Renal cortex interstitium (tissue), 15 donors: ENCODE measurements around the gene ENOX2. TPM values are rescaled to one million over a fixed set of nuclear protein-coding genes. Genes with fewer than 3 reads are reported as not detected.
"Not testable (repeated sequence)": the region's sequence is repeated elsewhere in the genome, so short reads cannot be mapped to it uniquely, and the experiment has no call there.

Source experiments
- DNase-seq, 11 donors: peaks; one replicate each; pipeline ENCODE4 v3.0.0-alpha.2; 2013; ENCODE audit warnings: low read depth in 9 of 11, low spot score in 4 of 11; ENCODE audit errors: extremely low read depth in 1 of 11
- long read RNA-seq, 16 experiments: transcript quantifications; one replicate each; lab custom pipeline, GENCODE V29; 2026
- polyA plus RNA-seq, 3 donors: library from polyadenylated mRNA; unstranded; fragments of 120-200 nt; gene quantifications; one replicate each; pipeline ENCODE4 v1.2.1, GENCODE V29; 2013; ENCODE audit not compliant: insufficient read length in 3 of 3

The ENOX2 gene
- polyA plus RNA-seq: 10 to 100 TPM; 15.8 to 20.1 (median 18.0) TPM
- long read RNA-seq, donor 1: 0 reads
- long read RNA-seq, donor 2, full-length matches to known transcripts: 2 of 2 reads
- long read RNA-seq, donor 2, partial matches to known transcripts: 0 of 2 reads
- long read RNA-seq, donor 2, other reads (novel, unspliced or antisense): 0 of 2 reads
- long read RNA-seq, donor 3: 0 reads
- long read RNA-seq, donor 4: 0 reads
- long read RNA-seq, donor 5, full-length matches to known transcripts: 5 of 5 reads
- long read RNA-seq, donor 5, partial matches to known transcripts: 0 of 5 reads
- long read RNA-seq, donor 5, other reads (novel, unspliced or antisense): 0 of 5 reads
- long read RNA-seq, donor 6, full-length matches to known transcripts: 1 of 1 reads
- long read RNA-seq, donor 6, partial matches to known transcripts: 0 of 1 reads
- long read RNA-seq, donor 6, other reads (novel, unspliced or antisense): 0 of 1 reads
- long read RNA-seq, donor 7, partial matches to known transcripts: 0 of 1 reads
- long read RNA-seq, donor 7, other reads (novel, unspliced or antisense): 0 of 1 reads
- long read RNA-seq, donor 8, partial matches to known transcripts: 12 of 12 reads
- long read RNA-seq, donor 8, other reads (novel, unspliced or antisense): 0 of 12 reads
- long read RNA-seq, donor 9, full-length matches to known transcripts: 2 of 2 reads
- long read RNA-seq, donor 9, partial matches to known transcripts: 0 of 2 reads
- long read RNA-seq, donor 9, other reads (novel, unspliced or antisense): 0 of 2 reads
- long read RNA-seq, donor 10: 0 reads
- long read RNA-seq, donor 11, full-length matches to known transcripts: 2 of 2 reads
- long read RNA-seq, donor 11, partial matches to known transcripts: 0 of 2 reads
- long read RNA-seq, donor 11, other reads (novel, unspliced or antisense): 0 of 2 reads
- long read RNA-seq, donor 12, full-length matches to known transcripts: 1 of 1 reads
- long read RNA-seq, donor 12, partial matches to known transcripts: 0 of 1 reads
- long read RNA-seq, donor 12, other reads (novel, unspliced or antisense): 0 of 1 reads
- long read RNA-seq, donor 13, partial matches to known transcripts: 7 of 8 reads
- long read RNA-seq, donor 13, other reads (novel, unspliced or antisense): 0 of 8 reads
- long read RNA-seq, donor 14, full-length matches to known transcripts: 2 of 2 reads
- long read RNA-seq, donor 14, partial matches to known transcripts: 0 of 2 reads
- long read RNA-seq, donor 14, other reads (novel, unspliced or antisense): 0 of 2 reads
- long read RNA-seq, donor 15, full-length matches to known transcripts: 1 of 1 reads
- long read RNA-seq, donor 15, partial matches to known transcripts: 0 of 1 reads
- long read RNA-seq, donor 15, other reads (novel, unspliced or antisense): 0 of 1 reads
- long read RNA-seq, donor 16, full-length matches to known transcripts: 3 of 10 reads
- long read RNA-seq, donor 16, partial matches to known transcripts: 7 of 10 reads
- long read RNA-seq, donor 16, other reads (novel, unspliced or antisense): 0 of 10 reads

GRCh38 chrX:130902783-130903613 lies at the start of gene ENOX2:
Gene ENOX2, minus strand, starts transcription at chrX:130903209. Its CDS starts 199,993 bp downstream, at chrX:130703216.
- peak; percentile 70 to 96 (median 89) for DNase-seq

- no peak for DNase-seq
These were observed 49.4 kb upstream of the ENOX2 start for GRCh38 chrX:130952266-130953043.

- no peak for DNase-seq
These were observed 41.2 kb upstream of the ENOX2 start for GRCh38 chrX:130944230-130944629.

- no peak for DNase-seq
These were observed 34.1 kb upstream of the ENOX2 start for GRCh38 chrX:130937101-130937500.

- DNase-seq: no peak
These were observed 30.3 kb upstream of the ENOX2 start for GRCh38 chrX:130933358-130933757.

GRCh38 chrX:130920405-130920804 lies 17.4 kb upstream of the ENOX2 start:
- DNase-seq: not testable (repeated sequence)

- not testable (repeated sequence) for DNase-seq
These were observed 16.7 kb upstream of the ENOX2 start for GRCh38 chrX:130919676-130920075.

GRCh38 chrX:130918498-130918897 lies 15.5 kb upstream of the ENOX2 start:
- DNase-seq: not testable (repeated sequence)

GRCh38 chrX:130916636-130917422 lies 13.8 kb upstream of the ENOX2 start:
- peak in 9 of 11 donors; percentile 15 to 50 (median 32) for DNase-seq

GRCh38 chrX:130915302-130915701 lies 12.3 kb upstream of the ENOX2 start:
- DNase-seq: no peak

- no peak for DNase-seq
These were observed 6.6 kb upstream of the ENOX2 start for GRCh38 chrX:130909469-130910136.

GRCh38 chrX:130906776-130907175 lies 3.8 kb upstream of the ENOX2 start:
- DNase-seq: no peak

GRCh38 chrX:130902446-130902782 lies 595 bp downstream of the ENOX2 start:
- no peak for DNase-seq

- DNase-seq: no peak
These were observed 6.1 kb downstream of the ENOX2 start for GRCh38 chrX:130896802-130897501.

- DNase-seq: no peak
These were observed 7.0 kb downstream of the ENOX2 start for GRCh38 chrX:130896026-130896425.
